Esophagus squamous epithelium (tissue), 5 donors: Measurements from ENCODE around the gene ROBO3. TPM values are rescaled to one million over a fixed set of nuclear protein-coding genes. Genes with fewer than 3 reads are reported as not detected.

Experiments
- DNase-seq: peaks from one replicate; lab custom pipeline; 2025; lab: John Stamatoyannopoulos, UW
- H3K27ac ChIP-seq, 4 donors: fragments of 200-600 bp; sonication (generic); one replicate each; pipeline ENCODE4 v1.5.1; 2016 to 2019; ENCODE audit warnings: mild to moderate bottlenecking in 1 of 4
- H3K27me3 ChIP-seq, 4 donors: fragments of 200-600 bp; sonication (generic); 1 replicate in 3 of 4; 2 replicates in 1 of 4; pipeline versions ENCODE4 v1.5.1 to v1.6.0; 2017 to 2021; ENCODE audit warnings: antibody characterized with exemption in 1 of 4
- H3K36me3 ChIP-seq, 3 donors: fragments of 200-600 bp; sonication (generic); one replicate each; pipeline ENCODE4 v1.5.1; 2016 to 2019
- H3K4me1 ChIP-seq, 3 donors: fragments of 200-600 bp; sonication (generic); one replicate each; pipeline ENCODE4 v1.5.1; 2017 to 2019
- H3K4me3 ChIP-seq, 4 donors: fragments of 200-600 bp; sonication (generic); 1 replicate in 3 of 4; 2 replicates in 1 of 4; pipeline ENCODE4 v1.5.1; 2016 to 2019; ENCODE audit warnings: mild to moderate bottlenecking in 2 of 4, moderate library complexity in 1 of 4
- H3K9me3 ChIP-seq, 3 donors: fragments of 200-600 bp; sonication (generic); one replicate each; pipeline ENCODE4 v1.5.1; 2016 to 2019
- CTCF ChIP-seq, 6 experiments: fragments of 450-650 bp in 4 of 6; fragments of 200-600 bp in 2 of 6; sonication (generic) in 2 of 6; IDR thresholded peaks; one replicate each; pipeline ENCODE4 v1.5.1; 2016 to 2019; ENCODE audit warnings: antibody characterized with exemption in 6 of 6, mild to moderate bottlenecking in 4 of 6, moderate library complexity in 4 of 6
- POLR2A ChIP-seq, 4 donors: fragments of 450-650 bp; IDR thresholded peaks; one replicate each; pipeline ENCODE4 v1.6.1; 2017; ENCODE audit warnings: antibody characterized with exemption in 4 of 4, mild to moderate bottlenecking in 4 of 4, moderate library complexity in 3 of 4
- WGBS, 2 donors: methylation state at CpG; one replicate each; pipeline ENCODE4 v1.1.5; 2018; 5-methylcytosine and 5-hydroxymethylcytosine counted together
- intact Hi-C: fragments of 100-400 bp; cut with DNase I; formaldehyde crosslinking; loops from one replicate; pipeline ENCODE4 v1.15.0; 2022
- total RNA-seq, 4 donors: library from RNA; depleted of rRNA; stranded (reverse); fragments of >200 nt; gene quantifications; one replicate each; pipeline ENCODE4 v1.1.0, GENCODE V29; 2016
- donor health status: DM: yes; HTN: yes; CAD: no.

ROBO3 gene
- total RNA-seq, 4 donors from 2014 or later, result 1.8 to 12.4 (median 3.8) TPM

GRCh38 chr11:124877910-124878758 lies 12.9 kb downstream of the ROBO3 start:
- 63 to 77% methylated on average over 5 to 9 of the region's 17 CpGs for WGBS, 2 donors
- peaks cover 3 to 33% (median 6%) of the 10 kb centered on the region in 3 donors for H3K4me1 ChIP-seq
- H3K9me3 ChIP-seq, result no peaks in the 10 kb centered on the region
- peak overlapping the region in 3 of 4 donors; percentile 56 to 84 (median 57) for H3K4me3 ChIP-seq
- H3K27ac ChIP-seq, result peak overlapping the region in 1 of 4 donors; percentile 88
- no peak for TF ChIP-seq POLR2A (IDR thresholded peaks at IDR 0.05)
- TF ChIP-seq CTCF (IDR thresholded peaks at IDR 0.05), result no peak
- no peaks in the 10 kb centered on the region for H3K36me3 ChIP-seq
- intact Hi-C loops, result no loop called here
- DNase-seq, result no peak
- peaks cover 0 to 36% (median 0%) of the 10 kb centered on the region in 4 donors for H3K27me3 ChIP-seq

- H3K27ac ChIP-seq, result no peak overlapping the region
- no peak overlapping the region for H3K4me3 ChIP-seq
- H3K27me3 ChIP-seq, result peaks cover 0 to 28% (median 0%) of the 10 kb centered on the region in 4 donors
- H3K4me1 ChIP-seq, result peaks cover 3 to 34% (median 6%) of the 10 kb centered on the region in 3 donors
- no peaks in the 10 kb centered on the region for H3K36me3 ChIP-seq
- H3K9me3 ChIP-seq, result no peaks in the 10 kb centered on the region
- DNase-seq, result no peak
- WGBS, 2 donors, result 88 to 90% methylated on average over 7 to 9 of the region's 11 CpGs
- TF ChIP-seq POLR2A (IDR thresholded peaks at IDR 0.05) (no peak), CTCF (IDR thresholded peaks at IDR 0.05) (no peak)
- intact Hi-C loops, result no loop called here
These were observed 13.7 kb downstream of the ROBO3 start for GRCh38 chr11:124878759-124879492.

- intact Hi-C loops, result no loop called here
- no peak for DNase-seq
- TF ChIP-seq POLR2A (IDR thresholded peaks at IDR 0.05) (no peak), CTCF (IDR thresholded peaks at IDR 0.05) (no peak)
- Histone ChIP-seq H3K9me3 (no peaks in the 10 kb centered on the region), H3K27me3 (peaks cover 0 to 21% (median 0%) of the 10 kb centered on the region in 4 donors), H3K36me3 (no peaks in the 10 kb centered on the region), H3K4me3 (no peak overlapping the region), H3K27ac (peak overlapping the region in 1 of 4 donors; percentile 5), H3K4me1 (peaks cover 3 to 34% (median 6%) of the 10 kb centered on the region in 3 donors)
- 56 to 93% methylated on average over 4 to 5 of the region's 16 CpGs for WGBS, 2 donors
These were observed 14.5 kb downstream of the ROBO3 start for GRCh38 chr11:124879493-124880289.

GRCh38 chr11:124880290-124880611 lies 15.0 kb downstream of the ROBO3 start:
- DNase-seq, result no peak
- intact Hi-C loops, result no loop called here
- no peaks in the 10 kb centered on the region for H3K9me3 ChIP-seq

More at GRCh38 chr11:124880290-124880611, 15.0 kb downstream of the ROBO3 start:
- Histone ChIP-seq H3K4me1 (peaks cover 3 to 34% (median 6%) of the 10 kb centered on the region in 3 donors), H3K27me3 (peaks cover 0 to 15% (median 0%) of the 10 kb centered on the region in 4 donors), H3K36me3 (no peaks in the 10 kb centered on the region), H3K4me3 (no peak overlapping the region), H3K27ac (no peak overlapping the region)
- TF ChIP-seq CTCF (IDR thresholded peaks at IDR 0.05), result no peak
- TF ChIP-seq POLR2A (IDR thresholded peaks at IDR 0.05), result no peak
- 60 to 82% methylated on average over 2 to 5 of the region's 10 CpGs for WGBS, 2 donors
